ENCODE data around the gene USP24. TPM values are rescaled to one million over a fixed set of nuclear protein-coding genes. Genes with fewer than 3 reads are reported as not detected.

The USP24 gene
- total and polyA plus RNA-seq, 4 donors: 42.5 to 70.6 (median 46.9) TPM

- Histone ChIP-seq H3K4me3 (ENCODE audit: low read depth, low read length) (peak overlapping the region; percentile 70), H3K27me3 (ENCODE audit: control insufficient read depth, insufficient read depth, low read length) (no peaks in the 10 kb centered on the region), H3K27ac (ENCODE audit: low read depth, low read length) (peak overlapping the region; percentile 84), H3K36me3 (ENCODE audit: control insufficient read depth, insufficient read depth, low read length) (no peaks in the 10 kb centered on the region), H3K4me1 (ENCODE audit: control insufficient read depth, insufficient read depth, low read length) (peaks cover 9% of the 10 kb centered on the region), H3K9me3 (ENCODE audit: control insufficient read depth, insufficient read depth, low read length) (no peaks in the 10 kb centered on the region)
- peak in 4 of 6 donors; percentile 29 to 81 (median 60) for DNase-seq (ENCODE audit: low read depth in 4 of 6, low spot score in 6 of 6)
- 0% methylated on average over 46 of the region's 46 CpGs for WGBS (ENCODE audit: insufficient coverage)
Measured at GRCh38 chr1:55214212-55214933, 791 bp downstream of the USP24 start.

- no peaks in the 10 kb centered on the region for H3K36me3 ChIP-seq (ENCODE audit: control insufficient read depth, insufficient read depth, low read length)
- peaks cover 9% of the 10 kb centered on the region for H3K4me1 ChIP-seq (ENCODE audit: control insufficient read depth, insufficient read depth, low read length)
- H3K27ac ChIP-seq (ENCODE audit: low read depth, low read length): peak overlapping the region; percentile 84
- 3% methylated on average over 7 of the region's 7 CpGs for WGBS (ENCODE audit: insufficient coverage)
- peak overlapping the region; percentile 70 for H3K4me3 ChIP-seq (ENCODE audit: low read depth, low read length)
- no peaks in the 10 kb centered on the region for H3K27me3 ChIP-seq (ENCODE audit: control insufficient read depth, insufficient read depth, low read length)
- peak in 2 of 6 donors; percentile 42 to 59 for DNase-seq (ENCODE audit: low read depth in 4 of 6, low spot score in 6 of 6)
- no peaks in the 10 kb centered on the region for H3K9me3 ChIP-seq (ENCODE audit: control insufficient read depth, insufficient read depth, low read length)
Measured at GRCh38 chr1:55213885-55214211, 1.3 kb downstream of the USP24 start.

- no peaks in the 10 kb centered on the region for H3K27me3 ChIP-seq (ENCODE audit: control insufficient read depth, insufficient read depth, low read length)
- H3K9me3 ChIP-seq (ENCODE audit: control insufficient read depth, insufficient read depth, low read length): no peaks in the 10 kb centered on the region
- peak overlapping the region; percentile 70 for H3K4me3 ChIP-seq (ENCODE audit: low read depth, low read length)
- peak in 2 of 6 donors; percentile 16 to 28 for DNase-seq (ENCODE audit: low read depth in 4 of 6, low spot score in 6 of 6)
- peaks cover 9% of the 10 kb centered on the region for H3K4me1 ChIP-seq (ENCODE audit: control insufficient read depth, insufficient read depth, low read length)
- H3K36me3 ChIP-seq (ENCODE audit: control insufficient read depth, insufficient read depth, low read length): no peaks in the 10 kb centered on the region
- H3K27ac ChIP-seq (ENCODE audit: low read depth, low read length): peak overlapping the region; percentile 84
- WGBS (ENCODE audit: insufficient coverage): 24% methylated on average over 5 of the region's 10 CpGs
Measured at GRCh38 chr1:55213151-55213884, 1.8 kb downstream of the USP24 start.

- Histone ChIP-seq H3K9me3 (ENCODE audit: control insufficient read depth, insufficient read depth, low read length) (no peaks in the 10 kb centered on the region), H3K4me1 (ENCODE audit: control insufficient read depth, insufficient read depth, low read length) (peaks cover 9% of the 10 kb centered on the region), H3K27me3 (ENCODE audit: control insufficient read depth, insufficient read depth, low read length) (no peaks in the 10 kb centered on the region), H3K36me3 (ENCODE audit: control insufficient read depth, insufficient read depth, low read length) (no peaks in the 10 kb centered on the region), H3K4me3 (ENCODE audit: low read depth, low read length) (peak overlapping the region; percentile 70), H3K27ac (ENCODE audit: low read depth, low read length) (peak overlapping the region; percentile 10)
- peak in 2 of 6 donors; percentile 22 to 35 for DNase-seq (ENCODE audit: low read depth in 4 of 6, low spot score in 6 of 6)
- 8% methylated on average over 2 of the region's 11 CpGs for WGBS (ENCODE audit: insufficient coverage)
Measured at GRCh38 chr1:55212349-55213150, 2.6 kb downstream of the USP24 start.

GRCh38 chr1:55211863-55212262, 3.3 kb downstream of the USP24 start:
- Histone ChIP-seq H3K36me3 (ENCODE audit: control insufficient read depth, insufficient read depth, low read length) (peaks cover 1% of the 10 kb centered on the region), H3K4me1 (ENCODE audit: control insufficient read depth, insufficient read depth, low read length) (peaks cover 9% of the 10 kb centered on the region), H3K27ac (ENCODE audit: low read depth, low read length) (no peak overlapping the region), H3K27me3 (ENCODE audit: control insufficient read depth, insufficient read depth, low read length) (no peaks in the 10 kb centered on the region), H3K9me3 (ENCODE audit: control insufficient read depth, insufficient read depth, low read length) (no peaks in the 10 kb centered on the region), H3K4me3 (ENCODE audit: low read depth, low read length) (peak overlapping the region; percentile 10)
- no peak for DNase-seq (ENCODE audit: low read depth in 4 of 6, low spot score in 6 of 6)
- WGBS (ENCODE audit: insufficient coverage): 41% methylated on average over 2 of the region's 3 CpGs

GRCh38 chr1:55210990-55211801, 4.0 kb downstream of the USP24 start:
- no peaks in the 10 kb centered on the region for H3K9me3 ChIP-seq (ENCODE audit: control insufficient read depth, insufficient read depth, low read length)
- no peak overlapping the region for H3K27ac ChIP-seq (ENCODE audit: low read depth, low read length)
- DNase-seq (ENCODE audit: low read depth in 4 of 6, low spot score in 6 of 6): no peak
- H3K27me3 ChIP-seq (ENCODE audit: control insufficient read depth, insufficient read depth, low read length): no peaks in the 10 kb centered on the region
- H3K36me3 ChIP-seq (ENCODE audit: control insufficient read depth, insufficient read depth, low read length): peaks cover 4% of the 10 kb centered on the region
- H3K4me1 ChIP-seq (ENCODE audit: control insufficient read depth, insufficient read depth, low read length): peaks cover 9% of the 10 kb centered on the region
- no peak overlapping the region for H3K4me3 ChIP-seq (ENCODE audit: low read depth, low read length)
- no CpG with 5 or more reads among the region's 4 CpGs for WGBS (ENCODE audit: insufficient coverage)

- peaks cover 7% of the 10 kb centered on the region for H3K4me1 ChIP-seq (ENCODE audit: control insufficient read depth, insufficient read depth, low read length)
- no peak overlapping the region for H3K4me3 ChIP-seq (ENCODE audit: low read depth, low read length)
- no peaks in the 10 kb centered on the region for H3K9me3 ChIP-seq (ENCODE audit: control insufficient read depth, insufficient read depth, low read length)
- H3K27me3 ChIP-seq (ENCODE audit: control insufficient read depth, insufficient read depth, low read length): no peaks in the 10 kb centered on the region
- no CpG with 5 or more reads among the region's 2 CpGs for WGBS (ENCODE audit: insufficient coverage)
- H3K36me3 ChIP-seq (ENCODE audit: control insufficient read depth, insufficient read depth, low read length): peaks cover 4% of the 10 kb centered on the region
- no peak overlapping the region for H3K27ac ChIP-seq (ENCODE audit: low read depth, low read length)
- peak in 2 of 6 donors; percentile 18 to 21 for DNase-seq (ENCODE audit: low read depth in 4 of 6, low spot score in 6 of 6)
Measured at GRCh38 chr1:55209247-55209646, 5.9 kb downstream of the USP24 start.

GRCh38 chr1:55206210-55206609, 9.0 kb downstream of the USP24 start:
- Histone ChIP-seq H3K36me3 (ENCODE audit: control insufficient read depth, insufficient read depth, low read length) (peaks cover 4% of the 10 kb centered on the region), H3K9me3 (ENCODE audit: control insufficient read depth, insufficient read depth, low read length) (no peaks in the 10 kb centered on the region), H3K4me1 (ENCODE audit: control insufficient read depth, insufficient read depth, low read length) (no peaks in the 10 kb centered on the region), H3K4me3 (ENCODE audit: low read depth, low read length) (no peak overlapping the region), H3K27me3 (ENCODE audit: control insufficient read depth, insufficient read depth, low read length) (no peaks in the 10 kb centered on the region), H3K27ac (ENCODE audit: low read depth, low read length) (no peak overlapping the region)
- no peak for DNase-seq (ENCODE audit: low read depth in 4 of 6, low spot score in 6 of 6)
- WGBS (ENCODE audit: insufficient coverage): 75% methylated on average over 2 of the region's 2 CpGs

- no CpG with 5 or more reads among the region's 1 CpG for WGBS (ENCODE audit: insufficient coverage)
- Histone ChIP-seq H3K36me3 (ENCODE audit: control insufficient read depth, insufficient read depth, low read length) (peaks cover 4% of the 10 kb centered on the region), H3K9me3 (ENCODE audit: control insufficient read depth, insufficient read depth, low read length) (no peaks in the 10 kb centered on the region), H3K27me3 (ENCODE audit: control insufficient read depth, insufficient read depth, low read length) (no peaks in the 10 kb centered on the region), H3K4me1 (ENCODE audit: control insufficient read depth, insufficient read depth, low read length) (no peaks in the 10 kb centered on the region), H3K27ac (ENCODE audit: low read depth, low read length) (no peak overlapping the region), H3K4me3 (ENCODE audit: low read depth, low read length) (no peak overlapping the region)
- no peak for DNase-seq (ENCODE audit: low read depth in 4 of 6, low spot score in 6 of 6)
Measured at GRCh38 chr1:55204997-55205396, 10.2 kb downstream of the USP24 start.
